CD4-positive, alpha-beta T cell (primary cell): ENCODE data around the gene RFNG. TPM values are rescaled to one million over a fixed set of nuclear protein-coding genes. Genes with fewer than 3 reads are reported as not detected.
A peak's percentile ranks its signal among the peaks of the same experiment; 100 is the strongest.

ENCODE experiments used
- ATAC-seq: fragments of 200-7000 bp; cut with Tn5 transposase; one replicate; pipeline ENCODE4 v1.10.0; 2022; ENCODE audit warnings: mild to moderate bottlenecking; ENCODE audit not compliant: poor library complexity
- CTCF ChIA-PET: fragments of 350-600 bp; sonication (Branson Sonifier 250); formaldehyde crosslinking; loops from one replicate; lab custom pipeline; 2021; ENCODE audit warnings: antibody characterized with exemption, inconsistent platforms; lab: Charles Lee
- POLR2A ChIA-PET: fragments of 350-600 bp; sonication (Branson Sonifier 250); formaldehyde crosslinking; loops from one replicate; lab custom pipeline; 2021; ENCODE audit warnings: antibody characterized with exemption, inconsistent platforms; lab: Charles Lee
- DNase-seq, 14 experiments: peaks; one replicate each; pipeline ENCODE4 v3.0.0-alpha.2; 2013 to 2020; ENCODE audit warnings: mixed read lengths in 2 of 14
- H3K27ac ChIP-seq, 2 donors: one replicate each; pipeline versions ENCODE4 v1.5.1 to v1.7.0; 2013; ENCODE audit warnings: low read length in 2 of 2, low read depth in 1 of 2, mild to moderate bottlenecking in 1 of 2
- H3K27me3 ChIP-seq, 2 experiments: 1 replicate in 1 of 2; 2 replicates in 1 of 2; pipeline versions ENCODE4 v1.6.1 to v1.7.0; 2013; ENCODE audit warnings: low read length in 2 of 2, control low read depth in 1 of 2, mild to moderate bottlenecking in 1 of 2, moderate library complexity in 1 of 2; ENCODE audit not compliant: insufficient read depth in 2 of 2, control insufficient read depth in 1 of 2
- H3K36me3 ChIP-seq: one replicate; pipeline ENCODE4 v1.6.1; 2013; ENCODE audit warnings: low read length, control low read depth; ENCODE audit not compliant: insufficient read depth
- H3K4me1 ChIP-seq: one replicate; pipeline ENCODE4 v1.6.1; 2013; ENCODE audit warnings: low read length, control low read depth; ENCODE audit not compliant: insufficient read depth
- H3K4me3 ChIP-seq: one replicate; pipeline ENCODE4 v1.5.1; 2013; ENCODE audit warnings: mild to moderate bottlenecking, low read length, moderate library complexity
- H3K9me3 ChIP-seq, 2 experiments: 1 replicate in 1 of 2; 2 replicates in 1 of 2; pipeline versions ENCODE4 v1.6.1 to v1.7.0; 2013; ENCODE audit warnings: low read length in 2 of 2, mild to moderate bottlenecking in 2 of 2, control low read depth in 1 of 2, moderate library complexity in 1 of 2; ENCODE audit not compliant: control insufficient read depth in 1 of 2, insufficient read depth in 1 of 2
- H3K27ac Mint-ChIP-seq: one replicate; pipeline ENCODE4 v1.8.0; 2020; ENCODE audit warnings: mixed read lengths
- H3K27me3 Mint-ChIP-seq: one replicate; pipeline ENCODE4 v1.8.0; 2021; ENCODE audit warnings: mixed read lengths
- H3K36me3 Mint-ChIP-seq: one replicate; pipeline ENCODE4 v1.8.0; 2021; ENCODE audit warnings: low read depth, mixed read lengths
- H3K4me1 Mint-ChIP-seq: one replicate; pipeline ENCODE4 v1.8.0; 2021; ENCODE audit warnings: low read depth, mixed read lengths
- H3K4me3 Mint-ChIP-seq: one replicate; pipeline ENCODE4 v1.8.0; 2020; ENCODE audit warnings: mild to moderate bottlenecking, mixed read lengths
- H3K9me3 Mint-ChIP-seq: one replicate; pipeline ENCODE4 v1.8.0; 2020; ENCODE audit warnings: mixed read lengths
- CTCF ChIP-seq: fragments of 200-600 bp; IDR thresholded peaks from one replicate; pipeline ENCODE4 v1.8.0; 2022; ENCODE audit warnings: antibody characterized with exemption, mild to moderate bottlenecking
- intact Hi-C, 2 experiments: fragments of 100-400 bp; cut with DNase I in 1 of 2; cut with micrococcal nuclease in 1 of 2; formaldehyde crosslinking; loops; one replicate each; pipeline versions ENCODE4 v1.15.1 to v1.9.0; 2023 to 2025; cut with DNase I, micrococcal nuclease
- total RNA-seq, 174 experiments: library from RNA in 2 of 174; stranded (reverse) in 2 of 174; gene quantifications; one replicate each; pipeline ENCODE4 v1.2.3 and lab custom pipeline; 2021 to 2026

Gene RFNG
- total RNA-seq, 2 experiments from 2014 or later: 28.1 to 31.2 TPM

GRCh38 chr17:82022310-82022980, 29.2 kb downstream of the RFNG start, which contains the start of gene CENPX:
Gene CENPX (minus strand): TSS chr17:82022878. CDS start chr17:82022861, 17 bp downstream.
- H3K27me3 Mint-ChIP-seq: no peaks in the 10 kb centered on the region
- POLR2A ChIA-PET: interaction anchor here (0.7 to 5.0 kb wide), 14 partner anchors 10 to 339 kb away, joined by 3 to 51 read pairs (median 4); partner anchors contain the start of genes ARL16, ASPSCR1, DCXR and HGS
- H3K4me3 Mint-ChIP-seq: peak within 1 kb of the TSS; percentile 92
- CTCF ChIA-PET: interaction anchor here (0.6 to 6.2 kb wide), 5 partner anchors 15 to 145 kb away, joined by 4 to 174 read pairs (median 8); partner anchors contain the start of genes DCXR, MAFG and NOTUM
- TF ChIP-seq CTCF: no peak
- H3K9me3 Mint-ChIP-seq: no peaks in the 10 kb centered on the region
- Histone ChIP-seq H3K36me3 (peaks cover 11% of the 10 kb centered on the region), H3K27me3 (no peaks in the 10 kb centered on the region), H3K4me3 (peak within 1 kb of the TSS; percentile 71), H3K4me1 (peaks cover 47% of the 10 kb centered on the region), H3K27ac (peak within 1 kb of the TSS in 1 of 2 donors; percentile 46), H3K9me3 (no peaks in the 10 kb centered on the region)
- DNase-seq (no peak), ATAC-seq (no peak)
- intact Hi-C loops: loop anchor here (1.0 to 5.0 kb wide), 3 partner anchors 45 to 150 kb away; partner anchors contain the start of genes ARHGDIA (in 2 of the 2), ASPSCR1 (in 1 of the 2) and FASN (in 1 of the 2)
- peaks cover 5% of the 10 kb centered on the region for H3K36me3 Mint-ChIP-seq
- peak within 1 kb of the TSS; percentile 69 for H3K27ac Mint-ChIP-seq
- H3K4me1 Mint-ChIP-seq: peaks cover 21% of the 10 kb centered on the region

GRCh38 chr17:82021900-82022309, 29.7 kb downstream of the RFNG start:
- Histone ChIP-seq H3K27ac (no peak overlapping the region), H3K4me3 (peak overlapping the region; percentile 70), H3K27me3 (no peaks in the 10 kb centered on the region), H3K36me3 (peaks cover 11% of the 10 kb centered on the region), H3K4me1 (peaks cover 47% of the 10 kb centered on the region), H3K9me3 (no peaks in the 10 kb centered on the region)
- ATAC-seq: no peak
- H3K9me3 Mint-ChIP-seq: no peaks in the 10 kb centered on the region
- no peak for TF ChIP-seq CTCF
- ChIA-PET POLR2A (interaction anchor here (1.1 to 5.0 kb wide), 7 partner anchors 9 to 105 kb away, joined by 3 to 51 read pairs (median 12); partner anchors contain the start of genes ASPSCR1, DCXR and NOTUM), CTCF (interaction anchor here (1.7 to 6.2 kb wide), 4 partner anchors 8 to 94 kb away, joined by 5 to 174 read pairs (median 11); partner anchors contain the start of genes MAFG, NOTUM and RAC3)
- intact Hi-C loops: loop anchor here (1.0 to 5.0 kb wide), 4 partner anchors 45 to 150 kb away; partner anchors contain the start of genes ARHGDIA (in 2 of the 2), ASPSCR1 (in 1 of the 2) and FASN (in 1 of the 2)
- DNase-seq: no peak
- H3K36me3 Mint-ChIP-seq: peaks cover 5% of the 10 kb centered on the region
- H3K4me3 Mint-ChIP-seq: peak overlapping the region; percentile 92
- H3K4me1 Mint-ChIP-seq: peaks cover 21% of the 10 kb centered on the region
- peak overlapping the region; percentile 9 for H3K27ac Mint-ChIP-seq
- H3K27me3 Mint-ChIP-seq: no peaks in the 10 kb centered on the region

- DNase-seq (peak; percentile 38 to 79 (median 58)), ATAC-seq (no peak)
- intact Hi-C loops: loop anchor here (1.0 to 5.0 kb wide), 2 partner anchors 62 to 149 kb away; partner anchors contain the start of gene ARHGDIA (in 2 of the 2)
- Mint-ChIP-seq H3K27ac (peak overlapping the region; percentile 9), H3K9me3 (no peaks in the 10 kb centered on the region), H3K27me3 (no peaks in the 10 kb centered on the region), H3K4me3 (peak overlapping the region; percentile 92), H3K4me1 (peaks cover 21% of the 10 kb centered on the region), H3K36me3 (peaks cover 5% of the 10 kb centered on the region)
- peak; percentile 71 for TF ChIP-seq CTCF
- Histone ChIP-seq H3K36me3 (peaks cover 11% of the 10 kb centered on the region), H3K9me3 (no peaks in the 10 kb centered on the region), H3K4me3 (peak overlapping the region; percentile 70), H3K4me1 (peaks cover 47% of the 10 kb centered on the region), H3K27me3 (no peaks in the 10 kb centered on the region), H3K27ac (no peak overlapping the region)
- ChIA-PET POLR2A (interaction anchor here (1.1 to 5.0 kb wide), 6 partner anchors 9 to 77 kb away, joined by 3 to 51 read pairs (median 12); partner anchors contain the start of genes ASPSCR1, DCXR and NOTUM), CTCF (interaction anchor here (1.7 to 6.2 kb wide), 4 partner anchors 9 to 94 kb away, joined by 5 to 174 read pairs (median 11); partner anchors contain the start of genes MAFG, NOTUM and RAC3)
Measured at GRCh38 chr17:82021107-82021899, 30.3 kb downstream of the RFNG start.
